Aorta (tissue), 5 donors: Measurements from ENCODE around the gene NTSR1. TPM values are rescaled to one million over a fixed set of nuclear protein-coding genes. Genes with fewer than 3 reads are reported as not detected.

Source experiments
- ATAC-seq: fragments of 200-7000 bp; cut with Tn5 transposase; one replicate; pipeline ENCODE4 v1.9.1; 2022; ENCODE audit warnings: moderate library complexity; ENCODE audit not compliant: low FRiP score
- DNase-seq, 2 donors: peaks; one replicate each; pipeline ENCODE4 v3.0.0-alpha.2; 2020
- H3K27ac ChIP-seq, 2 donors: one replicate each; pipeline ENCODE4 v1.5.1; 2013; ENCODE audit warnings: low read length in 2 of 2, mild to moderate bottlenecking in 2 of 2, moderate library complexity in 2 of 2, control low read depth in 1 of 2, inconsistent platforms in 1 of 2, low read depth in 1 of 2
- H3K27me3 ChIP-seq, 2 donors: one replicate each; pipeline ENCODE4 v1.6.1; 2013; ENCODE audit warnings: control low read depth in 1 of 2, low read length in 1 of 2, mild to moderate bottlenecking in 1 of 2, moderate library complexity in 1 of 2; ENCODE audit not compliant: insufficient read depth in 2 of 2, control insufficient read depth in 1 of 2
- H3K36me3 ChIP-seq, 2 donors: one replicate each; pipeline ENCODE4 v1.6.1; 2013; ENCODE audit warnings: control low read depth in 1 of 2, low read length in 1 of 2, mild to moderate bottlenecking in 1 of 2; ENCODE audit not compliant: insufficient read depth in 2 of 2, control insufficient read depth in 1 of 2
- H3K4me1 ChIP-seq, 2 donors: one replicate each; pipeline ENCODE4 v1.6.1; 2013; ENCODE audit warnings: low read length in 2 of 2, control low read depth in 1 of 2, mild to moderate bottlenecking in 1 of 2, moderate library complexity in 1 of 2; ENCODE audit not compliant: insufficient read depth in 2 of 2, control insufficient read depth in 1 of 2
- H3K4me3 ChIP-seq, 2 donors: one replicate each; pipeline ENCODE4 v1.5.1; 2013; ENCODE audit warnings: low read length in 2 of 2, control low read depth in 1 of 2, mild to moderate bottlenecking in 1 of 2
- H3K9me3 ChIP-seq: one replicate; pipeline ENCODE4 v1.6.1; 2013; ENCODE audit warnings: mild to moderate bottlenecking, low read length; ENCODE audit not compliant: control insufficient read depth
- WGBS, 2 donors: extraction: QIAGEN DNeasy Blood & Tissue Kit; methylation state at CpG; one replicate each; pipeline ENCODE4 v1.1.7; 2013; 5-methylcytosine and 5-hydroxymethylcytosine counted together
- intact Hi-C, 2 donors: fragments of 100-400 bp; cut with DNase I; formaldehyde crosslinking; loops; one replicate each; pipeline versions ENCODE4 v1.14.2 to v1.15.0; 2022
- polyA plus RNA-seq, 2 donors: library from polyadenylated mRNA; stranded (reverse); fragments of 200-250 nt; gene quantifications; one replicate each; pipeline ENCODE4 v1.2.3, GENCODE V29; 2013
- total RNA-seq, 2 donors: library from RNA; stranded (reverse); fragmentation: NEBNext Ultra II Directional; extraction: Animal tissue kit (Norgen Biotek cat#: 25700); gene quantifications; one replicate each; pipeline ENCODE4 v1.2.1, GENCODE V29; 2021
- donor health status: healthy with polysubstance abuse.
- donor health status: Bipolar disorder and iron deficiency.
- donor health status: DM: no; HTN: no; CAD: no.
- donor health status: DM: no; HTN: no; CAD: no.
- donor health status: DM: yes; HTN: yes; CAD: no.

Gene NTSR1
- total and polyA plus RNA-seq, 4 donors = not detected

DNA sequence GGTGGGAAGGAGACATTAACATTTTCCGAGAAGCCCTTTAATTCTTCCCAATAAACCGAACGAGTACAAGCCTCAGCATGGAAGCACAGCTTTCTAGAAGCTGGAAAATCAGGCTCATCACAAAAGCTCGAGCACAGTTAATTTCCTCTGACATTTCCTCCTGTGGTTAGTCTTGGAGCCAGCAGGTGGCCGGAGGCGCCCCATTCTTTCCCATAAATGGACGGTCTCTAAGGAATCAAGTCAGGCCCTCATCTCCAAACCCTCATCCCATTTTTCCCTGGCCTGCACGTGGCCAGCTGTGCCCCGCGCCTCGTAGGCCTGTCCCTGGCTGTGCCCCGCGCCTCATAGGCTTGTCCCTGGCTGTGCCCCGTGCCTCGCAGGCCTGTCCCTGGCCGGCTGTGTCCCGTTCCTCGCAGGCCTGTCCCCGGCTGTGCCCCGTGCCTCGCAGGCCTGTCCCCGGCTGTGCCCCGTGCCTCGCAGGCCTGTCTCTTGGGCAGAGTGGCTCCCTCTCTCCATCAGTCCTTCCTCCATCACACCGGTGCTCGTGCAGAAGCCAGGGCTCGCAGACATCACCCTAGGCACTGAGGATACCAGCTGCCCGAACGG is 19.7 kb upstream of the NTSR1 start:
- no peaks in the 10 kb centered on the region for H3K27me3 ChIP-seq

GRCh38 chr20:62689861-62690260 is 18.8 kb upstream of the NTSR1 start:
- intact Hi-C loops = loop anchor here in 1 of 2 donors (5.0 kb wide), 1 partner anchor 57 kb away; no protein-coding TSS in a partner anchor
- Histone ChIP-seq H3K4me3 (no peak overlapping the region), H3K9me3 (no peaks in the 10 kb centered on the region), H3K27me3 (no peaks in the 10 kb centered on the region), H3K27ac (no peak overlapping the region), H3K4me1 (no peaks in the 10 kb centered on the region), H3K36me3 (no peaks in the 10 kb centered on the region)
- WGBS, 2 donors = 90 to 93% methylated on average over 17 of the region's 17 CpGs
- DNase-seq (no peak), ATAC-seq (no peak)

More for the DNA sequence above, 19.7 kb upstream of the NTSR1 start:
- 87 to 88% methylated on average over 29 of the region's 29 CpGs for WGBS, 2 donors
- DNase-seq (peak in 1 of 2 donors; percentile 43), ATAC-seq (no peak)
- Histone ChIP-seq H3K36me3 (no peaks in the 10 kb centered on the region), H3K4me3 (no peak overlapping the region), H3K9me3 (no peaks in the 10 kb centered on the region), H3K4me1 (no peaks in the 10 kb centered on the region), H3K27ac (no peak overlapping the region)
- intact Hi-C loops = no loop called here

DNA sequence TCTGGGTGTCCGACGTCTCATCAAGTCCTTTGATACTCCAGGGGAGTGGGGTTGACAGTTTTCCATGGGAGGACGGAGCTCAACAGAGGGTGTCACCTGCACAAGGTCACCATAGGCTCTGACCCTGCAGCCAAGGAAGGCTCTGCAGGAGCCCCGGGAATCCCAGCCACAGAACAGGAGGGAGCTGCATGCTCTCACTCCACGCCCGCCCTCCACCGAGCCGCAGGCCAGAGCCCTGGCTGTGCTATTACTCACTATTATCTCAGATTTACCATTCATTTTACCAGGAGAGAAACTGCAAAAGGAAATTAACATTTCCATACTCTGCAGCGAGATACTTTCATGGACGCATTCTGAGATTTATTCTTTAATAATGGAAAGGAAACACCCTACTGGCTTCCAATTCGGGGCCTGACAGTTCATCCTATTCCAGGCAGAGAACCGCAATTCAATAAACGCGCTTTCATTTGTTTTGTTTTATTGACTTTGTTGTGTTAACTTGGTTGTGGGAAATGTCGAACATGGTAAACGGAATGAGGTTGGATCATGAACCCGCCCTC is 18.3 kb upstream of the NTSR1 start:
- Histone ChIP-seq H3K27ac (no peak overlapping the region), H3K4me3 (no peak overlapping the region), H3K27me3 (no peaks in the 10 kb centered on the region), H3K4me1 (no peaks in the 10 kb centered on the region), H3K36me3 (no peaks in the 10 kb centered on the region), H3K9me3 (no peaks in the 10 kb centered on the region)
- intact Hi-C loops = loop anchor here in 1 of 2 donors (5.0 kb wide), 1 partner anchor 57 kb away; no protein-coding TSS in a partner anchor
- DNase-seq = no peak
- WGBS, 2 donors = 86 to 91% methylated on average over 17 of the region's 17 CpGs
- no peak for ATAC-seq

DNA sequence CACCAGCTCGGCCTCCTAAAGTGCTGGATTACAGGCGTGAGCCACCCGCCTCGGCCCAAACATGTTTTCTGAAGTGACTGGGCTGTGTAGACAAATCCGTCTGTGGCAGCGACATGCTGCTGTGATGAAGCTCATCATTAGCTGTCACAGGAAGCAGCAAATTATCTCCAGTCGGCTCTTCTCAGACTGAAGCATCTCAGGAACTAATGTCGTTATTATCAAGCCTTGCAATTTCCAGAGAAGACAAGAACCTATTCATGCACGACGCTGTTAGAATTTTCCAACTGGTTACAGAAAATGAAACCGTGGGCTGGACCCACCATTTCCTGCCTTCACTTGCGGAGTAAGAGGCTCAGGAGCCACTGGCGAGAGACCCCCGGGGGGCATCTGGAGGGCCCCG is 17.1 kb upstream of the NTSR1 start:
- ATAC-seq (no peak), DNase-seq (no peak)
- H3K27me3 ChIP-seq = no peaks in the 10 kb centered on the region
- H3K4me3 ChIP-seq = no peak overlapping the region
- no peaks in the 10 kb centered on the region for H3K4me1 ChIP-seq
- H3K9me3 ChIP-seq = no peaks in the 10 kb centered on the region
- WGBS, 2 donors = 84 to 87% methylated on average over 15 of the region's 15 CpGs
- intact Hi-C loops = loop anchor here in 1 of 2 donors (5.0 kb wide), 1 partner anchor 56 kb away; no protein-coding TSS in a partner anchor
- H3K27ac ChIP-seq = no peak overlapping the region
- no peaks in the 10 kb centered on the region for H3K36me3 ChIP-seq

DNA sequence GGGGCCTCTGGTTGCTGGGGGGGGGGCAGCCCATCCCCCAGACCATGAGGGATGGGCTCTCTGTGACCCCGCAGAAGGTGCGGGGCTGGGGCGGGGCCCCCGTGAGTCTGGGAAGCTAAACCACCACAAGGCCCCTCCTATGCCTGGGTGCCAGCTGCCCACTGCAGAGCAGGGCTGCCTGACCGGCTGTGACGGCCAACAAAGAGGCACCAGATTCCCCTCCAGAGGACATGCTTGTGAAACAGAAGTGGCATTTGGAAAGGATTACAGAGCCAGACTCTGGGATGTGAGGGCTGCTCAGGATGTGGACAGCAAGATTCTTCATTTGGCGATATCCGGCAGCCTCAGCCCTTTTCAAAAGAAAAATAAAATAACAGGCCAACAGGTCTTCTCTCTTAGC is 16.5 kb upstream of the NTSR1 start:
- H3K27me3 ChIP-seq = no peaks in the 10 kb centered on the region

DNA sequence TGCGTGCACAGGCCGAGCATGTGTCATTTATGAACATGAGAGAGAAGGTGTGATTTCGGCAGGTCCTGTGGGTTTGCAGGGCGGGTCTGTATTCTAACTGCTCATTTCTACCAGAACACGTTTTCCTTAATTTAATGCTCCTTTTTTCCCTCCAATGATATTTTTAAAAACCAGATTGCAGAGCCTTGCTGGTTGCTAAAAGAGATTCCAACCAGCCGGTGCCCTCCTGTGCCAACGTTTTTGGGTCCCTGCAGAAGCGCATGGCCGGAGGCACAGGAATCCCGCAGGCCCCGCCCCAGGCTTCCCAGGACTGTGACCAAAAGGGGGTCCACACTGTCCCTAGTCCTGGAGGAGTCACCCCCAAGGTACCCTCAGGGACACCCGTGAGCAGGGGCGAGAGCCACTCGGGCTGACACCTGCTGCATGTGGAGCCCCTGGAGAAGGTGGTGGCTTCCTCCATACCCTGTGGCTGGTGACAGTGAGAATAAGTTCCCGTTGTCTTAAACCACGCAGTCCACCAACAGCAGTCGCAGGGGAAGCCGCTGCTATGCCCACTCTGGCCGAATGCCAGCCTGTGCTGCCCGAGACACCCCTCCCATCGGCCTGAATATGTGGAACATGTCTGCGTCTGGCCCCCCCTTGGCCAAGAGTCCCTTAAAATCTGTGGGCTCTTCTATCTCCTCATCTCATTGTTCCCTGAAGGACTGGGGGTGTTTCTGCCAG is 15.7 kb upstream of the NTSR1 start:
- no peaks in the 10 kb centered on the region for H3K27me3 ChIP-seq
- 76 to 77% methylated on average over 22 of the region's 22 CpGs for WGBS, 2 donors
- intact Hi-C loops = loop anchor here in 1 of 2 donors (5.0 kb wide), 1 partner anchor 54 kb away; no protein-coding TSS in a partner anchor
- no peak overlapping the region for H3K4me3 ChIP-seq
- no peaks in the 10 kb centered on the region for H3K9me3 ChIP-seq
- no peak overlapping the region for H3K27ac ChIP-seq
- no peaks in the 10 kb centered on the region for H3K36me3 ChIP-seq
- H3K4me1 ChIP-seq = no peaks in the 10 kb centered on the region
- DNase-seq (no peak), ATAC-seq (no peak)

More for the DNA sequence above, 16.5 kb upstream of the NTSR1 start:
- ATAC-seq (no peak), DNase-seq (no peak)
- Histone ChIP-seq H3K27ac (no peak overlapping the region), H3K9me3 (no peaks in the 10 kb centered on the region), H3K4me3 (no peak overlapping the region), H3K36me3 (no peaks in the 10 kb centered on the region), H3K4me1 (no peaks in the 10 kb centered on the region)
- WGBS, 2 donors = 77 to 86% methylated on average over 8 of the region's 8 CpGs
- intact Hi-C loops = loop anchor here in 1 of 2 donors (5.0 kb wide), 1 partner anchor 55 kb away; no protein-coding TSS in a partner anchor

GRCh38 chr20:62693524-62693922 is 15.1 kb upstream of the NTSR1 start:
- Histone ChIP-seq H3K9me3 (no peaks in the 10 kb centered on the region), H3K27ac (no peak overlapping the region), H3K4me3 (no peak overlapping the region), H3K27me3 (no peaks in the 10 kb centered on the region), H3K36me3 (no peaks in the 10 kb centered on the region), H3K4me1 (no peaks in the 10 kb centered on the region)
- intact Hi-C loops = loop anchor here in 1 of 2 donors (5.0 kb wide), 1 partner anchor 54 kb away; no protein-coding TSS in a partner anchor
- DNase-seq (peak in 1 of 2 donors; percentile 39), ATAC-seq (no peak)
- WGBS, 2 donors = 65 to 73% methylated on average over 10 of the region's 10 CpGs

- Histone ChIP-seq H3K4me3 (no peak overlapping the region), H3K9me3 (no peaks in the 10 kb centered on the region), H3K27ac (no peak overlapping the region), H3K36me3 (no peaks in the 10 kb centered on the region), H3K4me1 (no peaks in the 10 kb centered on the region), H3K27me3 (no peaks in the 10 kb centered on the region)
- 68 to 73% methylated on average over 10 of the region's 10 CpGs for WGBS, 2 donors
- intact Hi-C loops = loop anchor here in 1 of 2 donors (5.0 kb wide), 1 partner anchor 53 kb away; no protein-coding TSS in a partner anchor
- ATAC-seq = no peak
- DNase-seq = no peak
Measured at GRCh38 chr20:62694106-62694505, 14.5 kb upstream of the NTSR1 start.
